Large intestine (tissue), 3 donors: ENCODE measurements around the gene TRIO. TPM values are rescaled to one million over a fixed set of nuclear protein-coding genes. Genes with fewer than 3 reads are reported as not detected.

ENCODE experiments used
- DNase-seq, 2 donors: peaks; one replicate each; pipeline versions ENCODE4 v3.0.0 to v3.0.0-alpha.2; 2013
- H3K27ac ChIP-seq: one replicate; pipeline ENCODE4 v1.5.1; 2013; ENCODE audit warnings: low read length
- H3K27me3 ChIP-seq: 2 replicates; pipeline ENCODE4 v1.6.1; 2013; ENCODE audit warnings: low read length; ENCODE audit not compliant: control insufficient read depth, insufficient read depth
- H3K36me3 ChIP-seq: 2 replicates; pipeline ENCODE4 v1.6.1; 2013; ENCODE audit warnings: low read length; ENCODE audit not compliant: control insufficient read depth, insufficient read depth
- H3K4me1 ChIP-seq: one replicate; pipeline ENCODE4 v1.6.1; 2013; ENCODE audit warnings: low read length; ENCODE audit not compliant: control insufficient read depth, insufficient read depth
- H3K4me3 ChIP-seq: one replicate; pipeline ENCODE4 v1.5.1; 2013; ENCODE audit warnings: low read length
- H3K9me3 ChIP-seq: one replicate; pipeline ENCODE4 v1.6.1; 2013; ENCODE audit warnings: mild to moderate bottlenecking, low read depth, low read length, moderate library complexity; ENCODE audit not compliant: control insufficient read depth
- WGBS: methylation state at CpG from one replicate; pipeline ENCODE4 v1.1.5; 2013; ENCODE audit warnings: low lambda C conversion rate; ENCODE audit not compliant: insufficient coverage; 5-methylcytosine and 5-hydroxymethylcytosine counted together
- polyA plus RNA-seq: library from polyadenylated mRNA; unstranded; fragments of 120-200 nt; gene quantifications from one replicate; pipeline ENCODE4 v1.2.1, GENCODE V29; 2013

Gene TRIO
- polyA plus RNA-seq, 1 donor, result 66.6 TPM

GRCh38 chr5:14410394-14411201 lies 267.5 kb downstream of the TRIO start:
- no peaks in the 10 kb centered on the region for H3K9me3 ChIP-seq
- WGBS, result no CpG with 5 or more reads among the region's 18 CpGs
- no peaks in the 10 kb centered on the region for H3K27me3 ChIP-seq
- H3K27ac ChIP-seq, result peak overlapping the region; percentile 32
- H3K4me1 ChIP-seq, result peaks cover 16% of the 10 kb centered on the region
- H3K4me3 ChIP-seq, result no peak overlapping the region
- peaks cover 79% of the 10 kb centered on the region for H3K36me3 ChIP-seq
- DNase-seq, result peak in 1 of 2 donors; percentile 28

GRCh38 chr5:14411216-14411615 lies 268.1 kb downstream of the TRIO start:
- H3K9me3 ChIP-seq, result no peaks in the 10 kb centered on the region
- WGBS, result no CpG with 5 or more reads among the region's 6 CpGs
- no peak overlapping the region for H3K4me3 ChIP-seq
- peaks cover 13% of the 10 kb centered on the region for H3K4me1 ChIP-seq
- H3K27me3 ChIP-seq, result no peaks in the 10 kb centered on the region
- H3K36me3 ChIP-seq, result peaks cover 78% of the 10 kb centered on the region
- DNase-seq, result no peak
- peak overlapping the region; percentile 32 for H3K27ac ChIP-seq

- no peaks in the 10 kb centered on the region for H3K9me3 ChIP-seq
These were observed 270.2 kb downstream of the TRIO start for GRCh38 chr5:14413331-14413750.

GRCh38 chr5:14414007-14414406 lies 270.9 kb downstream of the TRIO start:
- H3K27ac ChIP-seq, result no peak overlapping the region

More at GRCh38 chr5:14413331-14413750, 270.2 kb downstream of the TRIO start:
- Histone ChIP-seq H3K4me1 (peaks cover 6% of the 10 kb centered on the region), H3K4me3 (no peak overlapping the region), H3K27me3 (no peaks in the 10 kb centered on the region), H3K36me3 (peaks cover 75% of the 10 kb centered on the region), H3K27ac (no peak overlapping the region)
- WGBS, result 59% methylated on average over 2 of the region's 7 CpGs
- no peak for DNase-seq

GRCh38 chr5:14414656-14415023 lies 271.5 kb downstream of the TRIO start:
- peaks cover 6% of the 10 kb centered on the region for H3K4me1 ChIP-seq
- H3K4me3 ChIP-seq, result no peak overlapping the region
- no peak for DNase-seq
- H3K9me3 ChIP-seq, result no peaks in the 10 kb centered on the region
- no CpG with 5 or more reads among the region's 7 CpGs for WGBS
- H3K27me3 ChIP-seq, result no peaks in the 10 kb centered on the region
- H3K36me3 ChIP-seq, result peaks cover 79% of the 10 kb centered on the region
- H3K27ac ChIP-seq, result no peak overlapping the region

More at GRCh38 chr5:14414007-14414406, 270.9 kb downstream of the TRIO start:
- Histone ChIP-seq H3K4me1 (peaks cover 6% of the 10 kb centered on the region), H3K36me3 (peaks cover 76% of the 10 kb centered on the region), H3K27me3 (no peaks in the 10 kb centered on the region), H3K9me3 (no peaks in the 10 kb centered on the region), H3K4me3 (no peak overlapping the region)
- no CpG with 5 or more reads among the region's 11 CpGs for WGBS
- no peak for DNase-seq

GRCh38 chr5:14415024-14415697 lies 272.0 kb downstream of the TRIO start:
- H3K4me3 ChIP-seq, result no peak overlapping the region
- H3K36me3 ChIP-seq, result peaks cover 79% of the 10 kb centered on the region
- no peaks in the 10 kb centered on the region for H3K27me3 ChIP-seq
- WGBS, result no CpG with 5 or more reads among the region's 16 CpGs
- no peak for DNase-seq
- H3K27ac ChIP-seq, result no peak overlapping the region
- no peaks in the 10 kb centered on the region for H3K9me3 ChIP-seq
- peaks cover under 1% of the 10 kb centered on the region for H3K4me1 ChIP-seq

- H3K27ac ChIP-seq, result no peak overlapping the region
- peaks cover 80% of the 10 kb centered on the region for H3K36me3 ChIP-seq
- no peaks in the 10 kb centered on the region for H3K27me3 ChIP-seq
- WGBS, result 100% methylated on average over 2 of the region's 3 CpGs
- H3K4me3 ChIP-seq, result no peak overlapping the region
- DNase-seq, result no peak
- no peaks in the 10 kb centered on the region for H3K4me1 ChIP-seq
- no peaks in the 10 kb centered on the region for H3K9me3 ChIP-seq
These were observed 272.5 kb downstream of the TRIO start for GRCh38 chr5:14415698-14416074.

DNA sequence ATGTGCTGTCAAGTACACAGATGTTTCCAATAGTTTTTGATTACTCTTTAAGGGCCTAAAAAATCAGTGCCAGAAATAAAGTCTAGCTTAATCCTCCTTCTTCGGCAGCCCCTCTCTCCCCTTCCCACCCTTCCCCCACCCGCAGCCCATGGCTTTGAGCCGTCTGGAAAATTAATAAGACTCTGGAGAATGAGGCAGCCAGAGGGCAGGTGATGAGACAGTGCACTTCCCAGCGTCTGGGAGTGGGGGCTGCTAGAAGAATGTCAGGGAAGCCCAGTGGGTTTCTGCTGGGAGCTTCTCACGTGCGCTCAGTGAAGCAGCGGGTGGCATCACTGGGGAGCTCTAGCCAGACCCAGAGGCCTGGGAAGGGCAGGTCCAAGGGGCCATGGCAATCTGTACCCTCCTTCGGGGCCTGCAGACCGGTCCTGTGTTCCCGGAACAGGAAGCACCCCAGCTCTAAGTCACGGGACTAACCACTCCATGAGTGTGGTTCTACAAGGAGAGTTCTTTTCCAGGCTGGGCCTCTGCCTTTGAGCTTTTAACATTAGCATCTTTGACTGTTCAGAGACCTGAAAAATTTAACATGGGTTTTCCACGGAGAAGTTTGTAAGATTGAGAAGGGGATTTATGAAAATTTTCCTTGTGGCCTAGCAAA lies 273.6 kb downstream of the TRIO start:
- Histone ChIP-seq H3K36me3 (peaks cover 79% of the 10 kb centered on the region), H3K9me3 (no peaks in the 10 kb centered on the region), H3K4me3 (no peak overlapping the region), H3K4me1 (no peaks in the 10 kb centered on the region), H3K27me3 (no peaks in the 10 kb centered on the region), H3K27ac (peak overlapping the region; percentile 43)
- DNase-seq, result no peak
- WGBS, result 50% methylated on average over 1 of the region's 12 CpGs

DNA sequence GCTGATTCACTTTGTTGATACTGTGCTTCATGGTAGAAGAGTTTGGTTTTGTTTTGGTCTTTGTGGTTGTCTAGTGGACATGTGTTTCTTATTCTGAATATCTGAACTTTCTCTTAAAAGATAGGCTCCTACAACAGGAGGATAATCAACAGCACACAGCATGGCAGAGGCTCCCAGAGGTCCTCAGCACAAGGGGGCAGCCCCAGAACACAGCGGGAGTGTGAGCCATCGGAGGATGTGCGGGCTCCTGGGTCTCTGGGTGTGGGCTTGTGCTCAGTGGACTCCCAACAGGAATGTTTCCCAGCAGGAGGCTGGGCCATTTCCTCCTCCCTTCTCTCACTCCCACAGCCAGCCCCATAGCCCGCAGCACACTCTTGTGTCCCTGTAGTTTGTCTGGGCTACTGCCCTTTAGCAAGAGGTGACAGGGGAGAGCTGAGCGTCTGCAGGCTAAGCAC lies 274.2 kb downstream of the TRIO start:
- WGBS, result 80% methylated on average over 1 of the region's 5 CpGs
- Histone ChIP-seq H3K4me1 (no peaks in the 10 kb centered on the region), H3K27me3 (no peaks in the 10 kb centered on the region), H3K27ac (no peak overlapping the region), H3K36me3 (peaks cover 81% of the 10 kb centered on the region), H3K9me3 (no peaks in the 10 kb centered on the region), H3K4me3 (no peak overlapping the region)
- no peak for DNase-seq
